Measurements from ENCODE around the gene RILPL1.

GRCh38 chr12:123533672-123534643 lies at the start of gene RILPL1:
- TF ChIP-seq, protein P1, sequence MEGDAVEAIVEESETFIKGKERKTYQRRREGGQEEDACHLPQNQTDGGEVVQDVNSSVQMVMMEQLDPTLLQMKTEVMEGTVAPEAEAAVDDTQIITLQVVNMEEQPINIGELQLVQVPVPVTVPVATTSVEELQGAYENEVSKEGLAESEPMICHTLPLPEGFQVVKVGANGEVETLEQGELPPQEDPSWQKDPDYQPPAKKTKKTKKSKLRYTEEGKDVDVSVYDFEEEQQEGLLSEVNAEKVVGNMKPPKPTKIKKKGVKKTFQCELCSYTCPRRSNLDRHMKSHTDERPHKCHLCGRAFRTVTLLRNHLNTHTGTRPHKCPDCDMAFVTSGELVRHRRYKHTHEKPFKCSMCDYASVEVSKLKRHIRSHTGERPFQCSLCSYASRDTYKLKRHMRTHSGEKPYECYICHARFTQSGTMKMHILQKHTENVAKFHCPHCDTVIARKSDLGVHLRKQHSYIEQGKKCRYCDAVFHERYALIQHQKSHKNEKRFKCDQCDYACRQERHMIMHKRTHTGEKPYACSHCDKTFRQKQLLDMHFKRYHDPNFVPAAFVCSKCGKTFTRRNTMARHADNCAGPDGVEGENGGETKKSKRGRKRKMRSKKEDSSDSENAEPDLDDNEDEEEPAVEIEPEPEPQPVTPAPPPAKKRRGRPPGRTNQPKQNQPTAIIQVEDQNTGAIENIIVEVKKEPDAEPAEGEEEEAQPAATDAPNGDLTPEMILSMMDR (conservative IDR thresholded peaks at IDR 0.05; ENCODE audit: low read depth, low read length) = peak; percentile 18
- TF ChIP-seq EZH2 (IDR thresholded peaks at IDR 0.05; ENCODE audit: borderline replicate concordance, low read depth, low read length, poor library complexity, severe bottlenecking) = no peak

All from A673 (cell line).